Cerebellar nuclear complex (tissue), 1 donor: Measurements from ENCODE around the gene SMARCD3.

ENCODE experiments used
- DNase-seq, 2 experiments: peaks; one replicate each; lab custom pipeline; 2025; lab: John Stamatoyannopoulos, UW

Gene SMARCD3

DNA sequence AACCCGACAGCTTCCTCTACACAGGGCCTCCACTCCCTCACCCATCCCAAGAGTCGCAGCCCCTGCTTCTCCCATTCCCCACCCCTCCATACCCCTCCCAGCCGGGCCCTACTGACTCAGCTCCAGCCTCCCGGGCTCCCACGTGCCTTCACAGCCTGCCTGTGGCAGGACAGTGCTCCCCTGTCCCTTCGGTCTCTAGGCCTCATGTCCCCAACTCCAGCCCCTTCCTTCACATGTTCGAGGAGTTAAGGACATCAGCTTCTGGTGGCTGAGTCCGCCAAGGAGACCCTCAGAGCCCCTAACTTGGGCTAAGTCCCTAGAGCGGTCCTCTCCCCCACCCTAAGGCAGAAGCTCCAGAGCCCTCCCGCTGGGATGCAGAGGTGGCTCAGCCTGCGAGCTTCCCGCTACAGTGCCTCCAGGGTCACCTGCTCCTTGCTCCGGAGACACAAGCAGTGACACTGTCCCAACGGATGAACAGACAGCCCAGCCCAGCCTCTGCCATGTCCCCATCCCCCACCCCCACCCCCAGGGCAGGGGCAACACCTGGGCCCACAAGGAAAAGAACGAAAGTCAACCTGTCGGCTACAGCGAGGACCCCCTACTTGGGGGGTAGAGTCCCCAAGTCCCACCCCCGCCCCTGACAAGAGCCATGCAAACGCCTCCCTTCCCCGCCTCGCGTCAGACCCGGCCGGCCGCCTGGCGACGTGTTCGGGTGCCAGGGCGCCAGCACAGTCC, 716 bp downstream of the SMARCD3 start:
- DNase-seq = no peak

- DNase-seq = no peak
Measured at GRCh38 chr7:151246851-151247580, 1.5 kb downstream of the SMARCD3 start.

DNA sequence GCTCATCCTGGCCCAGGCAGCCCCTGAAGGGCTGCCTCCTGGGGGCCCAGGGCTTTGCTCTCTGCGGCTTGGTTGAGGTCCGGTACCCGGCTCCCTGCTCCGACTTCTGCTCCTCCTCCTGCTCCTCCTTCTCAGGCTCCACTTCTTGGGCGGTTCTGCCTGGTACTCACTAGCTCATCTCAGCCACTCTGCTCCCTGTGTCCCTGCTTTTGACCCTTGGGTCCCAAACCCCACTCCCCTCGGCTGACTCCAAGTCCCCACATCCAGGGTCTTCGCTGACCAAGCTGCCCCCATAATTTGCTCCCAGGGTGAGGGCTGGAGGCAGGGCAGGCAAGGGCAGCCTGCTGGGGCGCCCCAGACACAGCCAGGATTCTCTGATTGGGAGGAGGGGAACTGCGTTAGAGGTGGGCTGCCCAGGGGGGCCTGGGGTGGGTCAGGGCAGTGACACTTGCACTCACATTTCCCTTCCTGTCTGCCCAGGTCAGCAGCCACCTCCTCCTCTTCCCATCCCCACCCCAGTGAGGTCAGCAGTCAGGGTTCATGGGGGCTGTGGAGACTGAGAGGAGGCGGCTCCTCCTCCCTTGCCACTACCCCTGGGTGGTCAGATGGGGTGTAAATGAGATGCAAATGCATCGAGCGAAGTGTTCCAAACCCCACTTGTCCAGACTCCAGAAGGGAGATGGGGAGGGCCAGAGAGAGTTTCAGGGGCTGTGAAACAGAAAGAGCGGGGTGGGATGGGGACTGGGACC, 2.2 kb downstream of the SMARCD3 start:
- DNase-seq = no peak

GRCh38 chr7:151245360-151246101, 3.0 kb downstream of the SMARCD3 start:
- no peak for DNase-seq

GRCh38 chr7:151244841-151245346, 3.6 kb downstream of the SMARCD3 start:
- DNase-seq = no peak

- no peak for DNase-seq
Measured at GRCh38 chr7:151244196-151244840, 4.2 kb downstream of the SMARCD3 start.

- no peak for DNase-seq
Measured at GRCh38 chr7:151243408-151244195, 4.9 kb downstream of the SMARCD3 start.

- DNase-seq = no peak
Measured at GRCh38 chr7:151243045-151243349, 5.5 kb downstream of the SMARCD3 start.

- no peak for DNase-seq
Measured at GRCh38 chr7:151242159-151243044, 6.1 kb downstream of the SMARCD3 start.

DNA sequence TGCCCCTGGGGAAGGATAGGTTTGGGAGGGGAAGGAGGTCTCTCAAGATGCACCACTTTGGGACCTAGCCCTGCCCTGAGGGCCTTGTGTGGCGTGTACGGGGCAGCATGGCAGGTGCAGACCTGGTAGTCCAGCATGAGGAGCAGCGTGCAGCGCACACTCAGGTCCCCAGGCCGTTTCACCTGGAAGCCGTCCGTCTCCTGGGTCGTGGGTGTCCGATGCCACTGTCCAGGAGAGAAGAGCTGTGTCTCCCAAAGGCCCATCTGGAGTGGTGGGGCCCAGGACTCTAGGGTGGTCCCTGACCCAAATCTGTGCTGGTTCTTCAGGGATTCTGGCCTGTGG, 6.8 kb downstream of the SMARCD3 start:
- no peak for DNase-seq

DNA sequence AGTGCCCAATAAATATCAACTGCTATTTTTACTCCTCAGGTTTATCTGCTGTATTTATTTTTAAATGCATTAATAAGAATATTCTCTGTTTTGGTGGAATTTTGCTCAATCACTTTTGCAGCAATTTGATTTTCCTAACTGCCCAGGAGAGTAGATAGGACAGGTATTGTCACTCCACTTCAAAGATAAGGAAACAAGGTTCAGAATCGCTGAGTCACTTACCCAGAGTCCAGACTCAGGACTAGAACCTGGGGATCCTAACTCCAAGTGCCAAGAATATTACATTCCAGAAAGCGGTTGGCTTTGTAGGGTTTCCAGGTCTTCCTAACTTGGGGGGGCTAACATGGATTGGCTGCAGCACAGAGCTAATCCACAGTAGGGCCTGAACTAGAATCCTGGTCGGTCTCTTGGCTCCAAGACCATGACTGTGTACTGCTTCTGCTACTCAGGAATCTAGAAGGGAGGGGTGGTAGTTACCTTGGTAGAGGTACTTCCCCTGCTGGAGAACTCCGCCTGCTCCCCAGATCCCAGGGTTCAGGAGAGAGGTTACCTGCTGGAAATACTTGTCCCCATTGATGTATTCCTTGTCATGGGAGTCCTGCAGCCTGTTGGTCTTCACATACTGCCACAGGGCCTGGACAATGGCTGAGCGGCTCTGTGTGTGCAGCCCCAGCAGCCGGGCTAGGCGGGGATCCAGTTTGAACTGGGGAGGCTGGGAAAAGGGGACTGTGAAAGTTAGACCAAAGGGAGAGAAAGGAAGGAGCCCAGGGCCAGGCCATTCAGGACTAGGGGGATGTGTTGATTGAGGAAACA, 7.3 kb downstream of the SMARCD3 start:
- DNase-seq = no peak

DNA sequence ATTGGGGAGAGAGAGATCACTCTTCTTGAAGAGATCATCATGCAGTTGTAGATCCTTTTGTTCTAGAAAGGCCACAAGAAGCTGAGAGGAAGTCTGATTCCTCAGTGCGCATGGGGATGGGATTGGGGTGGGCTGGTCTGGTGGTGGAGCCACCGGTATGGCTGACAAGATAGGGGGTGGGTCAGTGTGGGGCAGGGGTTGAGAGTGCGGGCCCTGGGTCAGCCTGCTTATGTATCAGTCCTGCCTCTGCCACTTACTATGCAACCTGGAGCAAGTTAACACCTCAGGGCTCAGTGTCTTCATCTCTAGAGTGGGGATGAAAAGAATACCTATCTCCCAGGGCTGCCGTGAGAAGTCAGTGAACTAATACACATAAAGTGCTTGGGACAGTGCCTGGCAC, 8.0 kb downstream of the SMARCD3 start:
- DNase-seq = no peak

- no peak for DNase-seq
Measured at GRCh38 chr7:151239837-151240459, 8.5 kb downstream of the SMARCD3 start.

- no peak for DNase-seq
Measured at GRCh38 chr7:151238924-151239836, 9.3 kb downstream of the SMARCD3 start.

GRCh38 chr7:151238190-151238810, 10.2 kb downstream of the SMARCD3 start:
- DNase-seq = no peak

DNA sequence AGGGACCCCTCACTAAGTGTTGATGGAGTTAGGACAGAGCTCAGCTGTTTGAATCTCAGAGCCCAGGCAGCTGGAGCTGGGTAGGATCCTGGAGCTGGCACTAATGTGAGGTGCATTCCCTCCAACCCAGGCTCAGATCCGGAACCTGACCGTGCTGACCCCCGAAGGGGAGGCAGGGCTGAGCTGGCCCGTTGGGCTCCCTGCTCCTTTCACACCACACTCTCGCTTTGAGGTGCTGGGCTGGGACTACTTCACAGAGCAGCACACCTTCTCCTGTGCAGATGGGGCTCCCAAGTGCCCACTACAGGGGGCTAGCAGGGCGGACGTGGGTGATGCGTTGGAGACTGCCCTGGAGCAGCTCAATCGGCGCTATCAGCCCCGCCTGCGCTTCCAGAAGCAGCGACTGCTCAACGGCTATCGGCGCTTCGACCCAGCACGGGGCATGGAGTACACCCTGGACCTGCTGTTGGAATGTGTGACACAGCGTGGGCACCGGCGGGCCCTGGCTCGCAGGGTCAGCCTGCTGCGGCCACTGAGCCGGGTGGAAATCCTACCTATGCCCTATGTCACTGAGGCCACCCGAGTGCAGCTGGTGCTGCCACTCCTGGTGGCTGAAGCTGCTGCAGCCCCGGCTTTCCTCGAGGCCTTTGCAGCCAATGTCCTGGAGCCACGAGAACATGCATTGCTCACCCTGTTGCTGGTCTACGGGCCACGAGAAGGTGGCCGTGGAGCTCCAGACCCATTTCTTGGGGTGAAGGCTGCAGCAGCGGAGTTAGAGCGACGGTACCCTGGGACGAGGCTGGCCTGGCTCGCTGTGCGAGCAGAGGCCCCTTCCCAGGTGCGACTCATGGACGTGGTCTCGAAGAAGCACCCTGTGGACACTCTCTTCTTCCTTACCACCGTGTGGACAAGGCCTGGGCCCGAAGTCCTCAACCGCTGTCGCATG, 11.0 kb downstream of the SMARCD3 start:
- DNase-seq = no peak
